PC-3 (cell line): ENCODE data around the gene UVSSA. TPM values are rescaled to one million over a fixed set of nuclear protein-coding genes. Genes with fewer than 3 reads are reported as not detected.

Source experiments
- ATAC-seq: fragments of 200-7000 bp; cut with Tn5 transposase; 2 replicates; pipeline ENCODE4 v1.9.1; 2020; ENCODE audit warnings: mild to moderate bottlenecking, moderate library complexity
- BruUV-seq: library from RNA; stranded (reverse); fragments of 400-500 nt; replicated peaks from 2 replicates; lab custom pipeline; 2021; lab: Mats Ljungman, UMichigan
- CTCF ChIA-PET: fragments of 300-600 bp; sonication (Branson Sonifier 250); formaldehyde crosslinking; loops from one replicate; lab custom pipeline; 2022; ENCODE audit warnings: antibody characterized with exemption; lab: Charles Lee
- POLR2A ChIA-PET: fragments of 300-600 bp; sonication (Branson Sonifier 250); formaldehyde crosslinking; loops from one replicate; lab custom pipeline; 2022; ENCODE audit warnings: antibody characterized with exemption; ENCODE audit not compliant: unreplicated experiment; lab: Charles Lee
- DNase-seq: peaks from one replicate; pipeline ENCODE4 v3.0.0-alpha.2; 2015
- H2AFZ ChIP-seq: fragments of 300-600 bp; sonication (generic); 2 replicates; pipeline ENCODE4 v1.6.0; 2016; ENCODE audit warnings: antibody characterized with exemption, low read length
- H3F3A ChIP-seq: fragments of 300-600 bp; sonication (generic); one replicate; pipeline ENCODE4 v1.6.0; 2017; ENCODE audit warnings: antibody characterized with exemption, low read length, control low read depth, mild to moderate bottlenecking; ENCODE audit not compliant: unreplicated experiment
- H3K27ac ChIP-seq: fragments of 300-600 bp; sonication (generic); 2 replicates; pipeline ENCODE4 v1.5.1; 2016; ENCODE audit warnings: mild to moderate bottlenecking, low read length
- H3K27me3 ChIP-seq: fragments of 300-600 bp; sonication (generic); 2 replicates; pipeline ENCODE4 v1.6.1; 2016; ENCODE audit warnings: low read length, mixed read lengths
- H3K36me3 ChIP-seq: fragments of 300-600 bp; sonication (generic); 2 replicates; pipeline ENCODE4 v1.6.1; 2016; ENCODE audit warnings: low read depth, mixed run types, low read length, mixed read lengths
- H3K4me1 ChIP-seq: fragments of 300-600 bp; sonication (generic); 2 replicates; pipeline ENCODE4 v1.5.1; 2016; ENCODE audit warnings: low read length; ENCODE audit not compliant: insufficient read depth
- H3K4me2 ChIP-seq: fragments of 300-600 bp; sonication (generic); 2 replicates; pipeline ENCODE4 v1.6.0; 2016; ENCODE audit warnings: low read length
- H3K4me3 ChIP-seq: fragments of 300-600 bp; sonication (generic); 2 replicates; pipeline ENCODE4 v1.5.1; 2016; ENCODE audit warnings: mild to moderate bottlenecking, low read length, mixed read lengths
- H3K79me2 ChIP-seq: fragments of 300-600 bp; sonication (generic); 2 replicates; pipeline ENCODE4 v1.6.1; 2017; ENCODE audit warnings: low read length, mixed read lengths
- H3K9ac ChIP-seq: fragments of 300-600 bp; sonication (generic); 2 replicates; pipeline ENCODE4 v1.6.0; 2016; ENCODE audit warnings: mild to moderate bottlenecking, low read length
- H3K9me2 ChIP-seq: fragments of 300-600 bp; sonication (generic); replicated peaks from 2 replicates; pipeline ENCODE4 v1.6.1; 2016; ENCODE audit warnings: mixed run types, low read length, mixed read lengths
- H3K9me3 ChIP-seq: fragments of 300-600 bp; sonication (generic); 2 replicates; pipeline ENCODE4 v1.6.1; 2016; ENCODE audit warnings: low read length, mixed read lengths
- H4K20me1 ChIP-seq: fragments of 300-600 bp; sonication (generic); 2 replicates; pipeline ENCODE4 v1.6.1; 2016; ENCODE audit warnings: low read length, mixed read lengths
- CTCF ChIP-seq: fragments of 300-600 bp; sonication (generic); conservative IDR thresholded peaks from 2 replicates; pipeline ENCODE4 v1.5.1; 2017; ENCODE audit warnings: antibody characterized with exemption, low read depth, mild to moderate bottlenecking, low read length
- EZH2 ChIP-seq: fragments of 300-600 bp; sonication (generic); IDR thresholded peaks from one replicate; pipeline ENCODE4 v1.6.1; 2017; ENCODE audit warnings: antibody characterized with exemption, mild to moderate bottlenecking, low read length; ENCODE audit not compliant: unreplicated experiment
- EZH2phosphoT487 ChIP-seq: fragments of 300-600 bp; sonication (generic); IDR thresholded peaks from 2 replicates; pipeline ENCODE4 v1.6.1; 2018; ENCODE audit warnings: mild to moderate bottlenecking, antibody characterized with exemption, low read length, borderline replicate concordance
- intact Hi-C: fragments of 100-400 bp; cut with micrococcal nuclease; formaldehyde crosslinking; loops from 2 replicates; pipeline ENCODE4 v1.9.0; 2023
- total RNA-seq: library from RNA; depleted of rRNA; stranded (reverse); fragments of >200 nt; gene quantifications from 2 replicates; pipeline ENCODE4 v1.2.3, GENCODE V29; 2014

Gene UVSSA
- total RNA-seq, 1 experiment from 2014 or later = 6.2 TPM

- no TSS peak for BruUV-seq
- H2AFZ ChIP-seq = no peak overlapping the region
- DNase-seq = no peak
- H3K4me2 ChIP-seq = no peak overlapping the region
- H3K4me1 ChIP-seq = no peaks in the 10 kb centered on the region
- no peaks in the 10 kb centered on the region for H4K20me1 ChIP-seq
- CTCF ChIA-PET = no interaction called here
- no peak for ATAC-seq
- H3K4me3 ChIP-seq = no peak overlapping the region
- intact Hi-C loops = no loop called here
- H3K27me3 ChIP-seq = no peaks in the 10 kb centered on the region
- no peak for TF ChIP-seq EZH2
- no peak for TF ChIP-seq EZH2phosphoT487
- no peak for TF ChIP-seq CTCF
- no peak overlapping the region for H3K27ac ChIP-seq
- no peak overlapping the region for H3K9ac ChIP-seq
- H3K36me3 ChIP-seq = no peaks in the 10 kb centered on the region
- H3K79me2 ChIP-seq = no peaks in the 10 kb centered on the region
- POLR2A ChIA-PET = no interaction called here
- H3K9me2 ChIP-seq = no peaks in the 10 kb centered on the region
- H3K9me3 ChIP-seq = no peaks in the 10 kb centered on the region
- no peaks in the 10 kb centered on the region for H3F3A ChIP-seq
Observed at GRCh38 chr4:1412376-1413203, 65.6 kb downstream of the UVSSA start.

- DNase-seq = no peak
- CTCF ChIA-PET = no interaction called here
- Histone ChIP-seq H3K9me3 (no peaks in the 10 kb centered on the region), H3K4me3 (no peak overlapping the region), H3K36me3 (no peaks in the 10 kb centered on the region), H4K20me1 (no peaks in the 10 kb centered on the region), H3K9me2 (no peaks in the 10 kb centered on the region), H3K4me2 (no peak overlapping the region), H3K4me1 (no peaks in the 10 kb centered on the region), H3K79me2 (no peaks in the 10 kb centered on the region), H3K27ac (no peak overlapping the region), H3K27me3 (no peaks in the 10 kb centered on the region), H3F3A (no peaks in the 10 kb centered on the region), H2AFZ (no peak overlapping the region), H3K9ac (no peak overlapping the region)
- no peak for ATAC-seq
- TF ChIP-seq EZH2 (no peak), CTCF (no peak), EZH2phosphoT487 (no peak)
- intact Hi-C loops = no loop called here
- no TSS peak for BruUV-seq
- POLR2A ChIA-PET = no interaction called here
Observed at GRCh38 chr4:1413204-1413663, 66.2 kb downstream of the UVSSA start.

GRCh38 chr4:1413687-1414479 is 66.9 kb downstream of the UVSSA start:
- no peak for ATAC-seq
- TF ChIP-seq CTCF = no peak
- no peak for TF ChIP-seq EZH2
- no peak for TF ChIP-seq EZH2phosphoT487

More at GRCh38 chr4:1413687-1414479, 66.9 kb downstream of the UVSSA start:
- Histone ChIP-seq H2AFZ (no peak overlapping the region), H3K27me3 (no peaks in the 10 kb centered on the region), H3K27ac (no peak overlapping the region), H3K9me3 (no peaks in the 10 kb centered on the region), H3K9me2 (no peaks in the 10 kb centered on the region), H3K9ac (no peak overlapping the region), H3F3A (no peaks in the 10 kb centered on the region), H4K20me1 (no peaks in the 10 kb centered on the region), H3K4me2 (no peak overlapping the region), H3K36me3 (no peaks in the 10 kb centered on the region), H3K4me3 (no peak overlapping the region), H3K79me2 (no peaks in the 10 kb centered on the region), H3K4me1 (no peaks in the 10 kb centered on the region)
- intact Hi-C loops = no loop called here
- no TSS peak for BruUV-seq
- DNase-seq = no peak
- ChIA-PET CTCF (no interaction called here), POLR2A (no interaction called here)
